Panc1 (cell line): ENCODE results near the gene PIK3CD. TPM values are rescaled to one million over a fixed set of nuclear protein-coding genes. Genes with fewer than 3 reads are reported as not detected.

Experiments used
- ATAC-seq: fragments of 200-7000 bp; cut with Tn5 transposase; 2 replicates; pipeline ENCODE4 v1.9.1; 2020; ENCODE audit warnings: mild to moderate bottlenecking, moderate library complexity
- BruUV-seq: library from RNA; stranded (reverse); fragments of 400-500 nt; replicated peaks from 2 replicates; lab custom pipeline; 2021; lab: Mats Ljungman, UMichigan
- CTCF ChIA-PET: fragments of 300-600 bp; sonication (Branson Sonifier 250); formaldehyde crosslinking; loops from one replicate; lab custom pipeline; 2022; ENCODE audit warnings: antibody characterized with exemption; lab: Charles Lee
- POLR2A ChIA-PET: fragments of 300-600 bp; sonication (Branson Sonifier 250); formaldehyde crosslinking; loops from one replicate; lab custom pipeline; 2022; ENCODE audit warnings: antibody characterized with exemption; lab: Charles Lee
- DNase-seq: peaks from one replicate; pipeline ENCODE4 v3.0.0-alpha.2; 2010; ENCODE audit warnings: low read depth, low spot score
- H3K27ac ChIP-seq: 2 replicates; pipeline ENCODE4 v1.5.1; 2011; ENCODE audit warnings: mild to moderate bottlenecking, low read length, inconsistent platforms
- H3K27me3 ChIP-seq: fragments of 200-500 bp; sonication (Bioruptor generic); 2 replicates; pipeline ENCODE4 v1.6.0; 2014; ENCODE audit warnings: low read length, inconsistent platforms; ENCODE audit not compliant: control insufficient read depth, insufficient read depth
- H3K36me3 ChIP-seq: fragments of 200-500 bp; sonication (Bioruptor generic); 2 replicates; pipeline ENCODE4 v1.5.1; 2014; ENCODE audit warnings: inconsistent platforms, mild to moderate bottlenecking, low read length, moderate library complexity; ENCODE audit not compliant: control insufficient read depth, insufficient read depth
- H3K4me1 ChIP-seq: 2 replicates; pipeline ENCODE4 v1.5.1; 2011; ENCODE audit warnings: inconsistent platforms, mild to moderate bottlenecking, low read length, moderate library complexity; ENCODE audit not compliant: control insufficient read depth, insufficient read depth
- H3K4me3 ChIP-seq, 2 experiments: 2 replicates each; pipeline ENCODE4 v1.5.1; 2011 to 2012; ENCODE audit warnings: low read depth in 2 of 2, low read length in 2 of 2, mild to moderate bottlenecking in 2 of 2, inconsistent platforms in 1 of 2, moderate library complexity in 1 of 2
- H3K9me3 ChIP-seq: fragments of 200-500 bp; sonication (Bioruptor generic); 2 replicates; pipeline ENCODE4 v1.5.1; 2014; ENCODE audit warnings: low read depth, mild to moderate bottlenecking, inconsistent platforms, low read length, moderate library complexity; ENCODE audit not compliant: control insufficient read depth, insufficient read depth
- CTCF ChIP-seq: fragments of 450-650 bp; IDR thresholded peaks from 2 replicates; pipeline ENCODE4 v1.5.1; 2017; ENCODE audit warnings: mild to moderate bottlenecking
- POLR2AphosphoS5 ChIP-seq: IDR thresholded peaks from 2 replicates; pipeline ENCODE4 v1.6.1; 2012; ENCODE audit warnings: mild to moderate bottlenecking, low read depth, low read length, moderate library complexity
- REST ChIP-seq, 2 experiments: IDR thresholded peaks; 2 replicates each; pipeline ENCODE4 v1.6.1; 2011 to 2012; ENCODE audit warnings: low read depth in 2 of 2, control low read depth in 1 of 2, low read length in 1 of 2, mild to moderate bottlenecking in 1 of 2, moderate library complexity in 1 of 2; ENCODE audit not compliant: insufficient read depth in 1 of 2
- SIN3A ChIP-seq: IDR thresholded peaks from 2 replicates; pipeline ENCODE4 v1.6.1; 2012; ENCODE audit warnings: low read depth, mild to moderate bottlenecking, low read length, moderate library complexity, borderline replicate concordance; ENCODE audit not compliant: insufficient read depth
- TCF7L2 ChIP-seq: IDR thresholded peaks from 2 replicates; pipeline ENCODE4 v1.6.1; 2011; ENCODE audit warnings: mild to moderate bottlenecking, low read depth, low read length, inconsistent platforms
- in situ Hi-C: cut with HindIII; loops from 2 replicates; pipeline ENCODE4 v1.10.0; 2016; ENCODE audit warnings: low sequenced_read_pairs, low pct_unique_long_range_greater_than_20kb
- intact Hi-C: fragments of 100-400 bp; cut with micrococcal nuclease; formaldehyde crosslinking; loops from one replicate; pipeline ENCODE4 v1.10.0; 2022; ENCODE audit not compliant: unreplicated experiment
- total RNA-seq: library from RNA; stranded (reverse); gene quantifications from one replicate; pipeline ENCODE4 v1.2.1, GENCODE V29; 2021; ENCODE audit not compliant: unreplicated experiment

Gene PIK3CD
- total RNA-seq, 1 experiment from 2014 or later = 12.5 TPM

- BruUV-seq = no TSS peak
- intact Hi-C loops = no loop called here
- CTCF ChIA-PET = no interaction called here
These were observed 28.6 kb downstream of the PIK3CD start for GRCh38 chr1:9680091-9680490.

GRCh38 chr1:9680828-9681227 lies 29.3 kb downstream of the PIK3CD start:
- H3K4me1 ChIP-seq = no peaks in the 10 kb centered on the region
- TF ChIP-seq CTCF (no peak), POLR2AphosphoS5 (no peak), SIN3A (no peak), REST (IDR thresholded peaks at IDR 0.05; ENCODE audit: insufficient read depth in 1 of 2, low read depth in 2 of 2, low read length in 1 of 2) (no peak), TCF7L2 (no peak)
- no peak for ATAC-seq
- intact Hi-C loops (no loop called here), in situ Hi-C loops (no loop called here)
- no peak overlapping the region for H3K27ac ChIP-seq
- H3K4me3 ChIP-seq = no peak overlapping the region
- no TSS peak for BruUV-seq
- no peaks in the 10 kb centered on the region for H3K36me3 ChIP-seq
- ChIA-PET POLR2A (no interaction called here), CTCF (no interaction called here)
- no peaks in the 10 kb centered on the region for H3K27me3 ChIP-seq
- no peak for DNase-seq
- no peaks in the 10 kb centered on the region for H3K9me3 ChIP-seq

More at GRCh38 chr1:9680091-9680490, 28.6 kb downstream of the PIK3CD start:
- POLR2A ChIA-PET = no interaction called here
- TF ChIP-seq SIN3A = no peak
- TF ChIP-seq POLR2AphosphoS5 = no peak
- no peak for TF ChIP-seq REST (IDR thresholded peaks at IDR 0.05; ENCODE audit: insufficient read depth in 1 of 2, low read depth in 2 of 2, low read length in 1 of 2)
- no peak for TF ChIP-seq CTCF
- TF ChIP-seq TCF7L2 = no peak
- in situ Hi-C loops = no loop called here
- ATAC-seq (no peak), DNase-seq (no peak)
- H3K4me1 ChIP-seq = no peaks in the 10 kb centered on the region
- no peaks in the 10 kb centered on the region for H3K9me3 ChIP-seq
- no peaks in the 10 kb centered on the region for H3K36me3 ChIP-seq
- no peaks in the 10 kb centered on the region for H3K27me3 ChIP-seq
- no peak overlapping the region for H3K4me3 ChIP-seq
- no peak overlapping the region for H3K27ac ChIP-seq
